GM18520 (cell line): ENCODE results near the gene CARM1.

ENCODE experiments used
- ATAC-seq: cut with Tn5 transposase; IDR thresholded peaks from one replicate; pipeline ENCODE4 v1.9.1; 2021; ENCODE audit not compliant: unreplicated experiment

CARM1 gene

GRCh38 chr19:10968527-10969135, 97.3 kb downstream of the CARM1 start:
- no peak for ATAC-seq

- no peak for ATAC-seq
Observed at GRCh38 chr19:10971107-10971726, 99.9 kb downstream of the CARM1 start.
